ENCODE results near the gene RBFOX2.

DNA sequence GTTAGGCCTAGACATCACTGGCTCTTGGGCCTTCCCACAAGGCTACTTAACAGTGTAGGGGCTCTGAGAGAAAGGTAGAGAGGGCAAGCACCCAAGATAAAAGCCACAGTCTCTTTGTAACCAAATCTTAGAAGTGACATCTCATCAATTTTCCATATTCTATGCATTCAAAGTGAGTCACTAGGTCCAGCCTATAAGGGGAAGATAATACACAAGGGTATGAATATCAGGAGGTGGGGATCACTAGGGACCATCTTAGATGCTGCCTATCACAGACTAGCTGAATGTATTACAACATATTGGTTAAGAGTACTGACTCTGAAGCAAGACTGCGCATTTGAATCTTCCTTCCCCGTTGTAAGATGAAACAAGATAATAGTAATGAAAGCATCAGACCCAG lies 144.1 kb downstream of the RBFOX2 start:
- TF ChIP-seq, protein P1, sequence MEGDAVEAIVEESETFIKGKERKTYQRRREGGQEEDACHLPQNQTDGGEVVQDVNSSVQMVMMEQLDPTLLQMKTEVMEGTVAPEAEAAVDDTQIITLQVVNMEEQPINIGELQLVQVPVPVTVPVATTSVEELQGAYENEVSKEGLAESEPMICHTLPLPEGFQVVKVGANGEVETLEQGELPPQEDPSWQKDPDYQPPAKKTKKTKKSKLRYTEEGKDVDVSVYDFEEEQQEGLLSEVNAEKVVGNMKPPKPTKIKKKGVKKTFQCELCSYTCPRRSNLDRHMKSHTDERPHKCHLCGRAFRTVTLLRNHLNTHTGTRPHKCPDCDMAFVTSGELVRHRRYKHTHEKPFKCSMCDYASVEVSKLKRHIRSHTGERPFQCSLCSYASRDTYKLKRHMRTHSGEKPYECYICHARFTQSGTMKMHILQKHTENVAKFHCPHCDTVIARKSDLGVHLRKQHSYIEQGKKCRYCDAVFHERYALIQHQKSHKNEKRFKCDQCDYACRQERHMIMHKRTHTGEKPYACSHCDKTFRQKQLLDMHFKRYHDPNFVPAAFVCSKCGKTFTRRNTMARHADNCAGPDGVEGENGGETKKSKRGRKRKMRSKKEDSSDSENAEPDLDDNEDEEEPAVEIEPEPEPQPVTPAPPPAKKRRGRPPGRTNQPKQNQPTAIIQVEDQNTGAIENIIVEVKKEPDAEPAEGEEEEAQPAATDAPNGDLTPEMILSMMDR (IDR thresholded peaks at IDR 0.05), result no peak
- TF ChIP-seq ZFX (IDR thresholded peaks at IDR 0.05; ENCODE audit: borderline replicate concordance), result no peak
